HG03342 (cell line): ENCODE results near the gene FRRS1L.

Experiments used
- ATAC-seq: cut with Tn5 transposase; IDR thresholded peaks from one replicate; pipeline ENCODE4 v1.9.1; 2021; ENCODE audit warnings: mild to moderate bottlenecking, moderate library complexity; ENCODE audit not compliant: unreplicated experiment

The FRRS1L gene

DNA sequence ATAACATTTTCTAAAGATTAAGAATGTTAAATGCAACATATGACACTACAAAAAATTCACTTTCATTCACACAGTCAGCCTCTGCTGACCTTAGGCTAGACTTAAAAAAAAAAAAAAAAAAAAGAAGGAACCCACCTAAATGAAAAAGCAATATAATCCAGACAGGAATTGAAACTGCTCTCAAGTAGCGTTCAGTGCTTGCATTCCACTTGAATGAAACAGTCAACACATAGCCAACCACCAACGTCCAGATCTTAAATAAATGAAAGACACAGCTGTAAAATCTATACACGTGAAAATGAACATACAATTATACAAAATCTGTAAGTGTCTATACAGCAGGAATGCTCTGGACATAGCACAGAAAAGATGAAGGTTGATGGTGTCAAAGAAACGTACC is 58.7 kb downstream of the FRRS1L start:
- ATAC-seq = no peak

DNA sequence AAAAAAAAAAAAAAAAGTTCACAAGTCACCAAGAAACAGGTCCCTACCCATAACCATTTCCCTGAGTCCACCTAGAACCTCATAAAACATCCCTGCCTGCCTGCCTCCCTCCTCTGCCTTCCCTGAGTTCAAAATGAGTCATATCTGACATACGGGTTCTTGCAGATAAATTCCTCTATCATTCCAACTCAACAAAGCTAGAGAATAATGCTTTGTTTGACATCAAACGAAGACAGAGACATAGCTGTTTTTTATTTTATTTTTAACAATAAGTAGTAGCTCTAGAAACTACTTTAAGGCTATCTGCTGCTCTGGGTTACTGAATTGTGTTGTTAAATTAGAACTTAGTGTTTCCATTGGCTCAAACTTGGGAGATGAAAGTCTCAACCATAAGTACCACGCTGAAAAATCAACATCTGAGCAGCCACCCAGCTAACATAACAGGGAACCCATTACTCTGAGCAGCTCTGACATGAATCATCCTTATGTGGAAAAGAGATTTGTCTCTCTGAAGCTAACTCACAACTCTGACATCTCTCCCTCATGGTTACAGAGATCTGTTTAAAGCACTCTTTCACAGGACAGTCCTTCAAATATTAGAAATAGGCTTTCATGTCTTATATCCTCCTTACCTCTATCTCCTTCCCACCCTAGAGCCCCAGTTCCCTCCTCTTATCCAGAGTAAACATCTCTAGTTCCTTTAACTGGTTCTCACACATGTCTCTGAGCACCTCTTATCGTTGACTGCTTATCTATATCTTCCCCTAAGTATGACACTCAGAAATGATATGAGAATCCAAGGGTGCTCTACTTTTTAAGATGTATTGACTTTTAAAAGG is 59.4 kb downstream of the FRRS1L start:
- ATAC-seq = no peak

DNA sequence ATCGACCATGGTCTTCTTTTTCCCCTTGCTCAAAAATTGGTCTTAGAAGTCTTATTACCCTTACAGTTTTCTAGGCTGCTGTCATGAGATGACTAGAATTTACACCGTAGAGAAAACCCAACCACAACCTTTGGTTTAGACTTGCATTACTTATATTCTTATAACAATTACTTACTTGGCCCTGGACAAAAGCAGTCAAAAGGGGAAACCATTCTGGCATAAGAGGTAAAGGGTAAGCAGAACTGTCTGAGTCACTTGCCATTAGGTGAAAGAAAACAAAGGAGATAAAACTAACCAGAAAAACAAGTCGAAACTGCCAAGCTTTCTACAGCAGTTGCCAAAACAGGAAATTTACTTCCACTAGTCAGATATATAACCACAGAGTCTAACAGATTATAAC is 65.2 kb downstream of the FRRS1L start:
- peak; percentile 75 for ATAC-seq

DNA sequence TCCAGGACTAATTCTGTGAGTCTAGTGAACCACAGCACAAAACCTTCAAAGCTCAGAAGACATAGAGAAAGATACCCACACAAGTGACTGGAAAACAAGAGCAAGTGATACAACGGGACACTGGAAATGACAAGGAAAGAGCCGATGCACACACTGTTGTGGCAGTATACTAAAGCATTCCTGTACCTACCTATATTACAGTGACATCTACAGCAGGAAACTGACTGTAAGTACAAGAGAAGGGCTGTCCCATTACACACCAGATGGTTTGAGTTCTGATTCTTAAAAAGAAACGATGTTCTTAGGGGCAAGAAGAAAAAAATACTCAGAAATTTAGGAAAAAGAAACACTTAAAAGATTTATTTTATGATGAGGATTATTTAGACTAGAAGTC is 65.8 kb downstream of the FRRS1L start:
- ATAC-seq = no peak

DNA sequence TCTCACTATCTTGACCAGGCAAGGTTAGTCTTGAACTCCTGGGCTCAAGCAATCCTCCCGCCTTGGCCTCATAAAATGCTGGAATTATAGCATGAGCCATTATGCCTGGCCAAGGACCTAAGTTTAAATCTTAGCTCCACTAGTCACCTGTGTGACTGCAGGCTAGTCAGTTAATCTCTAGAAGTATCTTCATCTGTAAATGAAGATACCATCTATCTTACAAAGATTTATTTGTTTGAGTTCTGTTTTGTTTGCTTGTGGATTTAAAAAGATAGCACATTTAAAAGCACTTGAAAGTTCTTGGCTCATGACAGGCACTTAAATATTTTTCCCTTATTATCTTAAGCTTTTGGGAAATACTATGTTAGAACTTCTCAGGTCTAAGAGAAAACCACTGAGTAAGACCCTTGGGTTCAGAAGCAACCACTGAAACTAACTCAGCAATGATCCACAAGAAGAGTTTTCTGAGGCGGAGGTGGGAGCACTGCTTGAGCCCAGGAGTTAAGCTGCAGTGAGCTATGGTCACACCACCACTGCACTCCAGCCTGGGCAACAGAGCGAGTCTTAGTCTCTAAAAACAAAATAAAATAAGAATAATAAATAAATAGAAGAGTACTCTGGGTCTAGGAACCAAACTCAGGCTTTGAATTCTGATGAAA is 66.4 kb downstream of the FRRS1L start:
- ATAC-seq = no peak

DNA sequence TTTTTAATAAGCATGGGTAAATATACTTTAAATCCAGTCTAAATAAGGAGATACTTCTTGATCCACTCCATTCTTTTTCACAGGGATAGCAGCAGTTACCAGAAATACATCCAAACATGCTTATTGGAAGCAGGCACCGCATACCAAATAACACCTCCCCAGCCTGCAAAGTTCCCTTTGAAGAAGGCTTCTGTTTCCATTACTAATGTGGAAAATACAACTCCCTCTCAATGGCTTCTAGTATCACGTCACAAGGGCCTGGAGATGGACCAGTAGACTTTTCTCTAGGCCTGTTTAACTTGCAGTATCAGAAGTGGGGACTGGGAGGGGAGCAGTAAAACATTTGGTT is 68.1 kb downstream of the FRRS1L start:
- no peak for ATAC-seq

DNA sequence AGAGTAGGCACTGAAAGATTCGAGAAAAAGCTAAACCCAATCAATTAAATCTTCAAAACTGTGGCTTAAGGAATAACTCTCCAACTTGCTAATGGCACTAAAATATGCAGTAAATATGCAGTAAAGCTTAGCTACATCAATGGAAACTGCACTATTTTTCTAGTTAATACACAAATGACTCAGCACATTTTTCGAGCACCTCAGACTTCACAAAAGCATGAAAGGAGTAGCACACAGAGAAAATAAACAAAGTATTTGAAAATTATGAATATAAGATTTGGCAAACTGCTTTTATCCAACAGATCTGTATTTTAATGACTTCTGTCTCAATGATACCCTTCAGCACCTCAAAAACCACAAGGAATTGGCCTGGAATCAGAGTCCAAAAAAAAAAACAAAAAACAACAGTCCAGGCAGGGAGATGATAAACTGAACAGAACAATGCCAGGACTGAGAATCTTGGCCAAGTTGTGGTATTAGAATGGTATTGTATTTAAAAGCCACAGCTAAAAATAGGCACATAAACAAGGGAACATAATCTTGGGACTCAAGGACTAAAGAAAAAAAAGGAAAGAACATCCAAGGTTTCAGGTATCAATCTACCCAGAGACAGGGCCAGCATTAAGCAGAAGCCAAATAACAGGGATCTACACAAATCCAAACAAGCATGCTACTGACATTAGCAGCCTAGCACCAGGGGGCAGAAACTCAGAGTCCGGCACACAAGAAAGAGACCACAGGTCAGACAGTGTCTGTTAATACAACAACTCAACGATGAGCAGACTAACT is 68.7 kb downstream of the FRRS1L start:
- ATAC-seq = no peak

DNA sequence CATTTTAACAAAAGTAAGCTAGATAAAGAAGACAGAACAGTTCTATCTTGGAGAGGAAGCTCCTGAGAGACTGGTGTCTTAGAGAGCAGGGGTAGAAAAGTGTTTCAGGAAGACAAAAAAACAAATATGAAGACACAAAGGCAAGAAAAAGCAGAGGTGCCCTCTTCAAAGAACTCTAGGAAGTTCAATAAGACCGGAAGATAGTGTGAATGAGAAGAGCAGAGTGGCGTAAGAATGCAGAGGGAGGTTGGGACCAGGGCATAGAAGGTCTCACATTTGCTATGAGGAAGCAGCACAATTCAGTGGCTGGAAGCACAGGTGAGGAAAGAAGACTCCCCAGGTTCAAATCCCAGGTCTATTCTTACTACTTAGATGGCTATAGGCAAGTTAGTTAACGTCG is 69.9 kb downstream of the FRRS1L start:
- ATAC-seq = no peak

DNA sequence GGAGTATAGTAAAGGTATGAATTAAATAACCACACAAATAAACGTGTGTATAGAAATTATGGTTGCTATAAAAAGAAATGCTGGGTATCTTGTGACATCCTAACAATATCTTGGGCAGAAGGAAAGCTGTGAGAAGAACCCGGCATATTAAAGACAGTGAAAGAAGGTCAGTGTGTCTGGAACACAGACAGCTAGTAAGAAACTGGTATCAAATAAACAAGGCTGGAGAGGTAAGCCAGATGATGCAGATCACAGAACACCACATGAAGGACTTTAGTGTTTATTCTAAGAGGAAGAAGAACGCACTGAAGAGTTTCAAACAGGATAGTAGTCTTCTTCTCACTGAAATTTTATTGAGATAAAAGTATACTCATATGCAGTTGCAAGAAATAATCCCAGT is 71.7 kb downstream of the FRRS1L start:
- no peak for ATAC-seq

DNA sequence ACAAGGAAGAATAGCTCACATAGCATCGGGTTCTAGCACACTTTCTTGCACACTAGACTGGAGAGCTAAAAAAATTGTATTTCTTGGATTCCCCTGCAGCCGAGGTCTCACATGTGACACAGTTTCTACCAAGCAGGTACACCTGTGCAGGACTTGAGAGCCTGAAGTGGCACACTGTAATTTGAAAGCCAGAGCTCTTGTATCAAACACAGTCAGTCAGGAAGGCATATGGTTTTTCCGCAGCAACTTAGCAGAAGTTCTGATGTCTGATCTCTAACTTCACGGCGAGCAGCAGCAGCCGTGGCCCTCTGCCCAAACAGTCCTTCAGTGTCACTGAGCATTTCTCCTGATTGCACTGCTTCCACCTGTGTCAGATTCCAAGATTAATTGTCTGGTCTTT is 72.8 kb downstream of the FRRS1L start:
- no peak for ATAC-seq

DNA sequence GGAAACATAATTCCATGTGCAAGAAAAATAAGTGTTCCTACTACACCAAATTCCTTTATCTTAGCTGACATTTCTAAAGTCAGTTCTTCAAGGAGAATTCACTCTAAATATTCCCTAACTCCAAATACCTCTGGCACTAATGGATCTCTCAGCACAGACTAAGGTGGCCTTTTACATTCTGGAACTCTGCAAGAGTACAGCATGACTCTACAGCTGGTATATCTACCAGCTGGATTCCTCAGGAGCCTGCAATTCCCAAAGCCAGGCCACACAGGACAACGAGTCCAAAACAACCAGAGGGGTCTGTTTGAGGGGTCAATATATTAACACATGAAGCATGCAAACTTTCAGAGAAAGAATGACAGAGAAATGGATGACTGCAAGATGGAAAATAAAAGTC is 74.5 kb downstream of the FRRS1L start:
- no peak for ATAC-seq

DNA sequence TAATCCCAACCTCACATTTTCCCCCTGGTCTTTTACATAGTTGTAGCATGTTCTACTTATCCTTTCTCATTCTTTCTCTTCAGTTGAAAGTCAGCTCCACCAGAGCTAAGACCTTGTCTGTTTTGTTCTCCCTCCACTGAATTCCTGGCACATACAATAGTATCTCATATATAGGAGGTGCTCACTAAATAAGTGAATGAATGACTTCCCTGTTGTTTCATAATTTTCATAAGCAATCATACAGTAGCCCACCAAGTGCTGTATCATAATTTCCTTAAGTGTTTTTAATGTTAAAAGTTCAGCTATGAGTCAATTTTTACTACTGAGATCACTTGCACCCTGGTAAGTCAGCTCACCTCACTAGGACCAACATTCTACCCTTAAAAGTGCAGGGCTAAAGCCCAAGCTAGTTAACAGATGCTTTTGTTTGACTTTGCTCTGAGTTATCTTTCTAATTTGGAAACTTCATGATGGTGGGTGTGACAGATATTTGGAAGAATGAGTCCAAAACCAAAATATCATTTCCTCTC is 74.9 kb downstream of the FRRS1L start:
- ATAC-seq = no peak

DNA sequence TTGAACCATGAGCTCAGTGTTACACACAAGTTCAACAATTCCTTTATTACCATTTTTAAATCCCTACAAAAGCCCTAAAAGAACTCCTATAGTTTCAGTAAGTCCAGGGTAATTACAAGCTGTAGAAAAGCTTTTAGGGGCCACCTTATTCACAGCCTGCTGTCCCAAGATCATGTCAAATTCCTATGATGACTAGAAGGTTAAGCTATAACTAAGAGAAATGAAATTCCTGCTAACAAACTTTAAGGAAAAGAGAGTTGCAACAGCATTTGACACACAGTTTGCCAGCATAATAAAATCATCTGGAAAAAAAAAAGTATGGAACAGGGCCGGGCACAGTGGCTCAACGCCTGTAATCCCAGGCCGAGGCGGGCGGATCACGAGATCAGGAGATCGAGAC is 78.8 kb downstream of the FRRS1L start:
- no peak for ATAC-seq

DNA sequence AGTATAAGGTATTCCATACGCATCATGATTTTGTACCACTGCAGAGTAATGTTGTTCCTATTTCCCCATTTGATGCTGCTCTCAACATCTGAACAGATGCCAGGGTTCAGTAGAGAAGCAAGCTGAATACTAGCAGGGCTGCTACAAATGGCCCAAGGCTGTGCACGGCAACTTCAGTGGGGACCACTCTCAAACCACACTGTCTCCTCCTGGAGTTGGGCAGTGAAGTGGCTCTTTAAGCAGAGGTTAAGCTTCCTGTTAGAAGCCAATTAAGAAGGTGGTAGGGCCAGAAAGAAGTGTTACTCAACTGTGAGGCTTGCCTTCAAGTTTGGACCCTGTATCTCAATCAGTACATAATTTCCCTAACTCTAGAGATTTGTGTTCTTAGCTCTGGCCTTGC is 79.3 kb downstream of the FRRS1L start:
- no peak for ATAC-seq

DNA sequence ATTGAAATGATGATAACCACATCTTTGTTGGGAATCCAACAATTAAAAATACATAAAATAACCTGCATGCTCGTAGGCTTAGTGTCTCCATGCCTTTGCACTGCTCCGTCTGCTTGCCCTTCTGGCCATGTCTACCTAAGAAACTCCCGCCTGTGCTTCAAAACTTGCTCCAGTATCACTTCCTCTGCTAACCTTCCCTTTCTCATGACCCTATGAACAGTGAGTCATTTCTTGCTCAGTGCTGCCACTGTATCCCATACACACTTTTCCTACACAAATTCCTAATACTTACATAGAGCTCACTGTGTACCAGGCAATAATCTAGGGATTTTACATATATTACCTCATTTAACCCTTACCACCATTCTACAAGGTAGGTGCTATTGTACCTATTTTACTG is 80.8 kb downstream of the FRRS1L start:
- peak; percentile 89 for ATAC-seq

DNA sequence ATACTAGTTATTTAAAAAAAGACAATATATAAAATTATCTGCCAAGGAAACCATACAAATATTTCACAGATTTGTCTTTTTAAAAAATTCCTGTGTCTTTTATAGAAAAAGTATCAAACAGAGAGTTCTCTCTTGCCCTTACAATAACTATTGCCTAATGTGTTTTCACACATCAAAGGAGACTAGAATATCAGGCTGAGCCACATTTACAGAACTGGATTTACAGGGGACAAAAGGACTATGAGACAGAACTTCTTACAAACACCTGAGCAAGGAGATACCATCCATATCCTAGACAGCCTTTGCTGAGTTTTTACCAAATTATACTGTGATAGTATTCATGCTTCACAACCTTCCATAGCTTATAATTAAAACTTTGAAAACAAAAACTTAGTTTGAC is 81.5 kb downstream of the FRRS1L start:
- ATAC-seq = no peak

DNA sequence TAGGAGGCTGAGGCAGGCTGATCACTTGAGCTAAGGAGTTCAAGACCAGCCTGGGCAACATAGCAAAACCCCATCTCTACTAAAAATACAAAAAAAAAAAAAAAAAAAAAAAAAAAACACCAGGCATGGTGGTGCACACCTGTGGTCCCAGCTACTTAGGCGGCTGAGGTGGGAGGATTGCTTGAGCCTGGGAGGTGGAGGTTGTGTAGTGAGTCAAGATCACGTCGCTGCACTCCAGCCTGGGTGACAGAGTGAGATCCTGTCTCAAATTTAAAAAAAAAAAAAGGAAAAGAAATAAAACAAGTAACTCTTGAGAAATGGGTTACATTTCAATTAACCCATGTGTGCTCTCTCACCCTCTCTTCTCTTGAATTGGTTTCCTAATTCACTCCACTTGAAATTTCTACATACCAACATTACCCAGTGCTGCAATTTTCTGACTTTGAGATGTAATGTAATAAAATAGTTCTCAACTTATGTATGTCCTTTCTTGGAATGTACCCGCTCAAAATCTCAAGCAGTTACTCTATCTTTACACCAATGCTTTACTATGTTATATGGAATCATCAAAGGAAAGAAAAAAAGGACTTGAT is 83.1 kb downstream of the FRRS1L start:
- no peak for ATAC-seq

DNA sequence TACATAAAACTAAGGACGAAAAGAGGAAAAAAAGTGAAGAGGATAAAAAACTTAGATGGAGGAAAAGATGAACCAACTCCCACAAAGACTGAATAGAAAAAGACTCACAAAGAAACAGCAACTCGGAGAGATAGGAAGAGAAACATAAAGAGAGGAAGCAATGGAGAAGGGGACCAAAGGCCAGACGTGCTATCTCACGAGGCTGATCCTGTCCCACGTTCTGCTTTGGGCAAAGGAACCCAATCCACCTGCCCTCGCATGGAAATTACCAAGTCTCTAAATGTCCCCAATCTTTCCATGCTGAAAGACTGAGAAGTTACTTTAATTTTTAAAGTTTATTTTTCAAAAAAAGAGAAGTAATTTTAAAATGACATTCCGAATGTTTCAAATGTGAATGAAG is 83.9 kb downstream of the FRRS1L start:
- no peak for ATAC-seq

DNA sequence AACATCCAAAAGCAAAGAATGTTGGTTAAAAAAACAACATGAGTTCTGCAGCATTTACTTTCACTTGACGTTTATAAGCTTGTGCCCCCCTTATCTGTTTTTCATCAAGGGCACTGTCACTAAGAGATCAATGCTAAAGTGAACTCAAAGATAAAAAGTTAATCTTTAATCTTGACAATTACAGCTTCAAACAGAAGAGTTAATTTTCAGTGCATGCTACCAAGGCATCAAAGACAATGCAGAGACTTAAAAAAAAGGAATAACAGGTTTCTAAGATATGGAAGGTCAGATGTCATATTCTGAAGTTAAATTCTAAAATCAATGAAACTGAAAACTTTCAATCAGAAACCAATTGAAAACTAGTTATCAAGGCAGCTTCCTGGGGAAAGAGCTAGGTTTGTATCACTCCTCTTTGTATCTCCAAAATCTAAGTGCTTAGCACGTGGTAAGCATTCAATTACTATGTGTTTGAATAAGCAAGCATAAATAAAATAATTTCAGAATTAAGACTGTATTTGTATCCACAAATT is 84.9 kb downstream of the FRRS1L start:
- no peak for ATAC-seq
